C4-2B (cell line): ENCODE data around the gene JPT2.

Experiments
- H3K27ac ChIP-seq: fragments of 450-650 bp; 2 replicates; pipeline ENCODE4 v1.5.1; 2017
- CTCF ChIP-seq: fragments of 450-650 bp; conservative IDR thresholded peaks from 2 replicates; pipeline ENCODE4 v1.5.1; 2017; ENCODE audit warnings: mild to moderate bottlenecking
- ZFX ChIP-seq: fragments of 450-650 bp; IDR thresholded peaks from 2 replicates; pipeline ENCODE4 v1.6.1; 2017

Gene JPT2

GRCh38 chr16:1677942-1678499 is at the start of gene JPT2:
TSS of gene JPT2 (plus strand) at chr16:1678279. CDS start at chr16:1678313, 34 bp downstream.
- H3K27ac ChIP-seq, result peak within 1 kb of the TSS; percentile 97
- TF ChIP-seq ZFX, result no peak
- TF ChIP-seq CTCF, result no peak

- peak overlapping the region; percentile 89 for H3K27ac ChIP-seq
- no peak for TF ChIP-seq ZFX
- no peak for TF ChIP-seq CTCF
These were observed 47.4 kb upstream of the JPT2 start for GRCh38 chr16:1630450-1631213.

DNA sequence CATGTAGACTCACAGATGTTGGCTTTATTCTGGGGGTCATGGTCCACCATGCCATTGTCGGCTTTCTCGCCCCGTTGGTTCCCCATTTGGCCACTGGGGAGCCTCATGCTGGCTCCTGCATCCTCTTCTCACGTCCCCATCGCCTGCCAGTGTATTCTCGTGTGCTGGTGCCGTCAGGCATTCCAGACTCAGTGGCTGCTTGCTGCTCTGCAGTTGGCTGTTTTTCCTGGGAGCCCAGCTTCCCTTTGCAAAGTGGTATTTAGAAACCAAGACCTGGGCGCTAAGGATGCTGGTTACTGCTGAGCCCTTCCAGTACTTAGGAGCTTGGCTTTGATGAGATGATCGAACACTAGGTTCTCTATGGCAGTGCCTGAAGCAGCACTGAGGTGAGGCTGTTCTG is 46.8 kb upstream of the JPT2 start:
- peak overlapping the region; percentile 89 for H3K27ac ChIP-seq
- no peak for TF ChIP-seq ZFX
- no peak for TF ChIP-seq CTCF

DNA sequence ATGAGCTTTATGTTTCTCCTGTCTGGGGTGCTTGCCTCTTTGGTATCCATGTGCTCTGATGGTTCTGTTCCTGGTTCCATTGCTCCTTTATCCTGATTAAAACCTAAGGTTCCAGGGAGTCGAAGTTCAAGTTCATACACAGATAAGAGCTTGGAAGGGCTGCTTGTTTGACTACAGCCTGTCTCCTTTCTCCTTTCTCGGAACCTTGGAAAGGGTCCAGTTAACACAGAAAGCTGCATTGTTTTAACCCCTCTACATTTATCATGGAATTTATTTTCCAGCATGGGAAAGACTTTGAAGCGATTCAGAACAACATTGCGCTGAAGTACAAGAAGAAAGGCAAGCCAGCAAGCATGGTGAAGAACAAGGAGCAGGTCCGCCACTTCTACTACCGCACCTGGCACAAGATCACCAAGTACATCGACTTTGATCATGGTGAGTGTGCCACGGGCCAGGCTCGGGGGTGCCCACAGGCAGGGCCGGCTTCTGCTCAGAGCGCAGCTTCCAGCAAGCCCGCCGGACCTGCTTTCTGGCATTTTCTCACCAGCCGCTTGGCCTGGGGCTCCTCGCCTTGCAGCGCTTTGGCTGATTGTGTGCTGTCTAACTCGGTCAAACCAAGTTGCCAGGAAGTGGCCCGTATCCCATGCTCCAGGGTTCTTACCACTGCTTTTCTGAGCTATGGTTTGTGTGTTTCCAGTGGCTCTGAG is 46.0 kb upstream of the JPT2 start:
- peak overlapping the region; percentile 89 for H3K27ac ChIP-seq
- TF ChIP-seq CTCF (no peak), ZFX (no peak)

DNA sequence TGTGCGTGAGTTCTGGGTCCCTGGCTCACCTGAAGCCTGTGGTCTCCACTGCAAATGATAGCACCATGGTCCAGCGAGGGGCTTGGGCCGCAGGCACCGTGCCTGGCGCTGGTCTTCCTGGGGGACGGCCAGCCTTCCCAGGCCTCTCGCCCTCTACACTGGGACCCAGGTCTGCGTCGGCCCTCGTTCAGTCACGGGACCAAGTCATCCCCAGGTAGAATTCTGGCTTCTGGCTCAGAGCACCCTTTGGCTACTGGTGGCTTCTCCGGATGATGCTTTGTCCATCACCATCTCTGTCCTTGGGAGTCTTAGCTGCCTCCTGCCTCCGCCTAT is 45.5 kb upstream of the JPT2 start:
- no peak for TF ChIP-seq ZFX
- TF ChIP-seq CTCF, result no peak
- peak overlapping the region; percentile 89 for H3K27ac ChIP-seq

- TF ChIP-seq CTCF (no peak), ZFX (no peak)
- H3K27ac ChIP-seq, result peak overlapping the region; percentile 89; the same call in 1 of the 2 replicates
These were observed 44.8 kb upstream of the JPT2 start for GRCh38 chr16:1633310-1633709.

- H3K27ac ChIP-seq, result no peak overlapping the region
- TF ChIP-seq ZFX (no peak), CTCF (no peak)
These were observed 43.5 kb upstream of the JPT2 start for GRCh38 chr16:1634541-1634940.
